Placental epithelial cell (primary cell): ENCODE data around the gene OPN3. TPM values are rescaled to one million over a fixed set of nuclear protein-coding genes. Genes with fewer than 3 reads are reported as not detected.

Source experiments
- total RNA-seq: library from RNA; depleted of rRNA; stranded (reverse); fragments of >200 nt; gene quantifications from 2 replicates; pipeline ENCODE4 v1.2.3, GENCODE V29; 2012

OPN3 gene
- total RNA-seq = 118 and 210 TPM in 2 replicates

GRCh38 chr1:241640149-241640866 lies at the start of gene OPN3, which contains the start of gene CHML:
OPN3 (minus strand) TSS chr1:241640369; CDS start chr1:241640254, 115 bp downstream.
CHML (minus strand) TSS chr1:241640369; CDS start chr1:241635766, 4,603 bp downstream.

GRCh38 chr1:241652012-241652411 lies 11.8 kb upstream of the OPN3 start, which contains the start of gene WDR64:
WDR64 (plus strand) TSS chr1:241652281; CDS start chr1:241652485, 204 bp downstream.

Other genes starting within 250 kb of the OPN3 start
- gene FH, start 120.6 kb downstream of the OPN3 start, total RNA-seq = 66.3 and 102 TPM in 2 replicates
- under 0.01 and 0.11 TPM in 2 replicates for gene KMO, start 108.0 kb downstream of the OPN3 start, total RNA-seq
- gene CHML, start within 50 bp of the OPN3 start, total RNA-seq = 28.3 and 52.1 TPM in 2 replicates
- gene WDR64, start 11.9 kb upstream of the OPN3 start, total RNA-seq = 1.2 and 1.3 TPM in 2 replicates
- gene EXO1, start 207.8 kb upstream of the OPN3 start, total RNA-seq = 11.4 and 11.9 TPM in 2 replicates